HepG2 (cell line): ENCODE data around the gene POU2F2. TPM values are rescaled to one million over a fixed set of nuclear protein-coding genes. Genes with fewer than 3 reads are reported as not detected.

ENCODE experiments used
- ATAC-seq: fragments of 200-7000 bp; cut with Tn5 transposase; 3 replicates; pipeline ENCODE4 v1.9.1; 2020; ENCODE audit warnings: mild to moderate bottlenecking, moderate library complexity
- BruUV-seq: library from RNA; stranded (reverse); fragments of 400-500 nt; replicated peaks from 2 replicates; lab custom pipeline; 2021; lab: Mats Ljungman, UMichigan
- CTCF ChIA-PET: fragments of 300-600 bp; formaldehyde crosslinking; extraction: SDS; loops from one replicate; lab custom pipeline; 2021; ENCODE audit warnings: low total read pairs, inconsistent platforms, low intra/inter-chr PET ratio; lab: Yijun Ruan, JAX
- POLR2A ChIA-PET: fragments of 350-600 bp; sonication (Branson Sonifier 250); formaldehyde crosslinking; loops from one replicate; lab custom pipeline; 2020; ENCODE audit warnings: antibody characterized with exemption, inconsistent platforms; lab: Yijun Ruan, JAX
- DNase-seq: peaks from one replicate; pipeline ENCODE4 v3.0.0-alpha.2; 2015; ENCODE audit warnings: low spot score
- FAIRE-seq: peaks from 3 replicates; lab custom pipeline; 2011; peaks lifted over from hg19 to GRCh38; lab: Jason Lieb, UNC
- H2AFZ ChIP-seq: one replicate; pipeline ENCODE4 v1.6.1; 2011; ENCODE audit warnings: low read length, inconsistent platforms
- H3K27ac ChIP-seq: fragments of 300-600 bp; 3 replicates; pipeline ENCODE4 v1.8.0; 2011; ENCODE audit warnings: mixed run types, mild to moderate bottlenecking, mixed read lengths, low read length, inconsistent platforms; ENCODE audit not compliant: insufficient read depth; ENCODE audit errors: extremely low read length
- H3K27me3 ChIP-seq, 2 experiments: fragments of 200-600 bp in 1 of 2; 2 replicates in 1 of 2; 3 replicates in 1 of 2; pipeline versions ENCODE4 v1.6.0 to v1.8.0; 2011; ENCODE audit warnings: low read length in 2 of 2, mild to moderate bottlenecking in 2 of 2, moderate library complexity in 2 of 2, inconsistent platforms in 1 of 2; ENCODE audit not compliant: insufficient read depth in 2 of 2, control insufficient read depth in 1 of 2
- H3K36me3 ChIP-seq, 2 experiments: fragments of 200-600 bp in 1 of 2; replicated peaks in 1 of 2; 2 replicates in 1 of 2; 3 replicates in 1 of 2; pipeline versions ENCODE4 v1.5.1 to v1.8.0; 2011; ENCODE audit warnings: low read length in 2 of 2, inconsistent platforms in 1 of 2; ENCODE audit not compliant: insufficient read depth in 2 of 2, control insufficient read depth in 1 of 2
- H3K4me1 ChIP-seq: 2 replicates; pipeline ENCODE4 v1.5.1; 2012; ENCODE audit warnings: low read length, inconsistent platforms; ENCODE audit not compliant: insufficient read depth
- H3K4me2 ChIP-seq: 2 replicates; pipeline ENCODE4 v1.6.0; 2011; ENCODE audit warnings: low read depth, low read length, inconsistent platforms
- H3K4me3 ChIP-seq, 3 experiments: fragments of 200-600 bp in 1 of 3; sonication (generic), shearing (Covaris generic) in 1 of 3; replicated peaks in 1 of 3; 2 replicates each; pipeline ENCODE4 v1.5.1; 2011 to 2016; ENCODE audit warnings: low read length in 3 of 3, inconsistent platforms in 2 of 3, low read depth in 2 of 3, mild to moderate bottlenecking in 2 of 3, control low read depth in 1 of 3, mixed read lengths in 1 of 3; ENCODE audit not compliant: insufficient read depth in 1 of 3
- H3K79me2 ChIP-seq: one replicate; pipeline ENCODE4 v1.6.1; 2011; ENCODE audit warnings: low read length, inconsistent platforms; ENCODE audit not compliant: insufficient read depth
- H3K9ac ChIP-seq: 2 replicates; pipeline ENCODE4 v1.6.0; 2011; ENCODE audit warnings: mild to moderate bottlenecking, low read depth, low read length, inconsistent platforms; ENCODE audit not compliant: insufficient read depth
- H3K9me3 ChIP-seq: 2 replicates; pipeline ENCODE4 v1.5.1; 2012; ENCODE audit warnings: mild to moderate bottlenecking, low read length
- H4K20me1 ChIP-seq: 2 replicates; pipeline ENCODE4 v1.6.0; 2011; ENCODE audit warnings: inconsistent platforms, mild to moderate bottlenecking, low read length, moderate library complexity; ENCODE audit not compliant: insufficient read depth
- HMGXB3 ChIP-seq: sonication (generic); formaldehyde crosslinking; IDR thresholded peaks from 2 replicates; pipeline ENCODE4 v1.4.0; 2020; ENCODE audit warnings: missing genetic modification reagents, borderline replicate concordance
- HNRNPUL1 ChIP-seq: fragments of 200-400 bp; formaldehyde crosslinking; IDR thresholded peaks from 2 replicates; pipeline ENCODE4 v1.6.1; 2017; ENCODE audit warnings: low read depth, mild to moderate bottlenecking, low read length, moderate library complexity
- NR2F6 ChIP-seq, 2 experiments: IDR thresholded peaks; 2 replicates each; pipeline ENCODE4 v1.6.1; 2016; ENCODE audit warnings: antibody characterized with exemption in 1 of 2, mild to moderate bottlenecking in 1 of 2
- ZMAT5 ChIP-seq: sonication (generic); formaldehyde crosslinking; IDR thresholded peaks from 2 replicates; pipeline ENCODE4 v1.5.0; 2020; ENCODE audit warnings: mild to moderate bottlenecking, low read depth, missing genetic modification reagents, borderline replicate concordance
- WGBS: methylation state at CpG from one replicate; pipeline ENCODE4 v1.1.6; 2017; ENCODE audit warnings: low lambda C conversion rate; 5-methylcytosine and 5-hydroxymethylcytosine counted together
- in situ Hi-C: cut with HindIII; loops from 2 replicates; pipeline ENCODE4 v1.10.0; 2017; ENCODE audit warnings: low pct_unique_long_range_greater_than_20kb; ENCODE audit not compliant: extremely low pct_ligation_motif_present
- intact Hi-C: fragments of 100-400 bp; cut with micrococcal nuclease; formaldehyde crosslinking; loops from one replicate; pipeline ENCODE4 v1.10.0; 2022; ENCODE audit not compliant: unreplicated experiment
- polyA plus RNA-seq, 8 experiments: library from polyadenylated mRNA; depleted of rRNA in 3 of 8; stranded (reverse) in 7 of 8; unstranded in 1 of 8; fragments of >200 nt; fragmentation: Illumina TruSeq in 4 of 8; extraction: Trizol in 4 of 8; gene quantifications; 2 replicates each; pipeline versions ENCODE4 v1.2.1 to v1.2.3, GENCODE V29; 2011 to 2016; ENCODE audit warnings: low read depth in 4 of 8, missing spikeins in 1 of 8, mixed read lengths in 1 of 8; ENCODE audit not compliant: insufficient read depth in 1 of 8
- total RNA-seq, 5 experiments: library from RNA; depleted of rRNA; stranded (reverse); fragments of >200 nt; fragmentation: Illumina TruSeq; extraction: Trizol; gene quantifications; 2 replicates each; pipeline ENCODE4 v1.2.3, GENCODE V29; 2016; ENCODE audit warnings: low read depth in 1 of 5

The POU2F2 gene
- total and polyA plus RNA-seq, 2 of the 13 experiments (the other 11 are each of a cell fraction or from before 2014, with no cell fraction given) = 0.09 to 0.17 TPM

- no peak for TF ChIP-seq HMGXB3 (CRISPR knock-in tag)
- TF ChIP-seq NR2F6 (IDR thresholded peaks at IDR 0.05) = no peak
- no peak for TF ChIP-seq NR2F6 (CRISPR knock-in tag; IDR thresholded peaks at IDR 0.05)
- no peak for TF ChIP-seq HNRNPUL1
Measured at GRCh38 chr19:42153672-42154433, 21.6 kb upstream of the POU2F2 start (continued).

DNA sequence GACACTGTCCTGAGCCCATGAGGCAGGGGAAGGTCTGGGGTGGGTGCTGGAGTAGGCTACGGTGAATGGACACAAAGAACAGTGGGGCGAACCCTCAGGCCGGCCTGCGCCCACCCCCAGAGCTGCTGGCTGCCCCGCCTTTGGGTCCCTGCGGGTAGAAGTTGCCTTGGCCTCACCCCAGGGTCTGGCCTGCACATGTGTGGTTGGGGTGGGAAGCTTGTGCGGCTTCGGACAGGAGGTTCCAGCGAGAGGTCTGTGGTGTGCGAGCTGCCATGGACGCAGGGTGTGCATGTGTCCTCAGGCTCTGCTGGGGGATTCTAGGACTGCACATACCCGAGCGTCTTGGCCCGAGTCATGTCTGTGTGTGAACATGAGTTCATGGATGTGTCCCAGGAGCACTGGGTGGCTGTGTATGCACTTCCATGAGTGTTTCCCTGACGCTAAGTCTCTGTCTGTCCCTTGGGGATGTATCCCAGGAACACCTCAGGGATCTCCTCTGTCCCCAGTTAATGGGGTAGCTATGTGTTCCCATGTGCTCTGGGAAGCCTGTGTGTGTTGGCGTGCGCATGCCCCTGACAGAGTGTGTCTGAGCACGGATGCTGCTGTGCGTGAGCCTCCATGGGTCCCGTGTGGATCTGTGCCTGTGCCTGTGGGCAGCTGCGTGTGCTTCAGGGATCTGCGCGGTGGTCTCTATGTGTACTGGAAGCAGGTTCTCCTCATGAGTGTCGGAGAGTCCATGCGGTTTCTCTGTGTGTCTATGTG is 20.8 kb upstream of the POU2F2 start:
- no TSS peak for BruUV-seq
- Histone ChIP-seq H3K27ac (no peak overlapping the region), H3K9me3 (no peaks in the 10 kb centered on the region), H3K9ac (no peak overlapping the region), H3K27me3 (peaks cover 12 to 74% of the 10 kb centered on the region in 2 experiments; a peak in 4 of 5 replicates), H2AFZ (no peak overlapping the region), H3K4me3 (no peak overlapping the region), H3K36me3 (no peaks in the 10 kb centered on the region), H4K20me1 (no peaks in the 10 kb centered on the region)
- ChIA-PET CTCF (no interaction called here), POLR2A (no interaction called here)
- FAIRE-seq = no peak
- intact Hi-C loops = no loop called here
- no peak for TF ChIP-seq ZMAT5 (CRISPR knock-in tag)
- TF ChIP-seq, all 625 proteins: peak for 0
- Histone ChIP-seq H3K4me2 (no peak overlapping the region), H3K4me1 (no peaks in the 10 kb centered on the region), H3K79me2 (no peaks in the 10 kb centered on the region)
- ATAC-seq (peak; percentile 21; the same call in 1 of the 3 replicates), DNase-seq (no peak)
- in situ Hi-C loops = no loop called here
- WGBS = 47% methylated on average over 11 of the region's 25 CpGs
